ENCODE measurements around the gene SETDB1. TPM values are rescaled to one million over a fixed set of nuclear protein-coding genes. Genes with fewer than 3 reads are reported as not detected.
"Not testable (repeated sequence)": the region's sequence is repeated elsewhere in the genome, so short reads cannot be mapped to it uniquely, and the experiment has no call there.

SETDB1 gene
- total RNA-seq, 4 donors from 2014 or later, result 21.8 to 63.2 (median 54.4) TPM

- H3K36me3 ChIP-seq, result no peaks in the 10 kb centered on the region
Observed at GRCh38 chr1:150888727-150889126, 37.4 kb upstream of the SETDB1 start.

GRCh38 chr1:150890033-150890416 is 36.1 kb upstream of the SETDB1 start:
- no peak for TF ChIP-seq CTCF (IDR thresholded peaks at IDR 0.05)
- TF ChIP-seq POLR2A (IDR thresholded peaks at IDR 0.05), result no peak
- Histone ChIP-seq H3K9me3 (no peaks in the 10 kb centered on the region), H3K27ac (no peak overlapping the region), H3K4me3 (no peak overlapping the region), H3K36me3 (no peaks in the 10 kb centered on the region), H3K4me1 (no peaks in the 10 kb centered on the region), H3K27me3 (no peaks in the 10 kb centered on the region)
- intact Hi-C loops (cut with DNase I; ENCODE audit: low total_unique reads), result no loop called here
- DNase-seq, result no peak

More at GRCh38 chr1:150888727-150889126, 37.4 kb upstream of the SETDB1 start:
- no peak for DNase-seq
- Histone ChIP-seq H3K27ac (no peak overlapping the region), H3K9me3 (no peaks in the 10 kb centered on the region), H3K4me1 (no peaks in the 10 kb centered on the region), H3K27me3 (no peaks in the 10 kb centered on the region), H3K4me3 (no peak overlapping the region)
- intact Hi-C loops (cut with DNase I; ENCODE audit: low total_unique reads), result no loop called here
- no peak for TF ChIP-seq POLR2A (IDR thresholded peaks at IDR 0.05)
- TF ChIP-seq CTCF (IDR thresholded peaks at IDR 0.05), result no peak

- H3K27ac ChIP-seq, result no peak overlapping the region
- intact Hi-C loops (cut with DNase I; ENCODE audit: low total_unique reads), result no loop called here
- H3K36me3 ChIP-seq, result no peaks in the 10 kb centered on the region
- no peak for DNase-seq
- no peak overlapping the region for H3K4me3 ChIP-seq
- TF ChIP-seq CTCF (IDR thresholded peaks at IDR 0.05) (no peak), POLR2A (IDR thresholded peaks at IDR 0.05) (no peak)
- H3K4me1 ChIP-seq, result no peaks in the 10 kb centered on the region
- no peaks in the 10 kb centered on the region for H3K9me3 ChIP-seq
- H3K27me3 ChIP-seq, result no peaks in the 10 kb centered on the region
Observed at GRCh38 chr1:150893336-150893913, 32.7 kb upstream of the SETDB1 start.

GRCh38 chr1:150895618-150896017 is 30.5 kb upstream of the SETDB1 start:
- no peak for DNase-seq
- no peak for TF ChIP-seq CTCF (IDR thresholded peaks at IDR 0.05)
- TF ChIP-seq POLR2A (IDR thresholded peaks at IDR 0.05), result no peak
- Histone ChIP-seq H3K9me3 (no peaks in the 10 kb centered on the region), H3K4me3 (no peak overlapping the region), H3K36me3 (no peaks in the 10 kb centered on the region), H3K27ac (no peak overlapping the region), H3K27me3 (no peaks in the 10 kb centered on the region), H3K4me1 (no peaks in the 10 kb centered on the region)
- intact Hi-C loops (cut with DNase I; ENCODE audit: low total_unique reads), result no loop called here

GRCh38 chr1:150899795-150900194 is 26.4 kb upstream of the SETDB1 start:
- intact Hi-C loops (cut with DNase I; ENCODE audit: low total_unique reads), result not testable (repeated sequence)

GRCh38 chr1:150902346-150902745 is 23.8 kb upstream of the SETDB1 start:
- intact Hi-C loops (cut with DNase I; ENCODE audit: low total_unique reads), result no loop called here
- Histone ChIP-seq H3K9me3 (no peaks in the 10 kb centered on the region), H3K27ac (no peak overlapping the region), H3K4me3 (no peak overlapping the region), H3K36me3 (no peaks in the 10 kb centered on the region), H3K27me3 (no peaks in the 10 kb centered on the region), H3K4me1 (no peaks in the 10 kb centered on the region)
- TF ChIP-seq POLR2A (IDR thresholded peaks at IDR 0.05) (no peak), CTCF (IDR thresholded peaks at IDR 0.05) (no peak)
- no peak for DNase-seq

More at GRCh38 chr1:150899795-150900194, 26.4 kb upstream of the SETDB1 start:
- not testable (repeated sequence) for H3K9me3 ChIP-seq, H3K4me3 ChIP-seq, H3K27ac ChIP-seq, H3K4me1 ChIP-seq, H3K36me3 ChIP-seq, DNase-seq, H3K27me3 ChIP-seq
